ENCODE results near the gene MYORG. TPM values are rescaled to one million over a fixed set of nuclear protein-coding genes. Genes with fewer than 3 reads are reported as not detected.
A peak's percentile ranks its signal among the peaks of the same experiment; 100 is the strongest.

Gene MYORG
- total and polyA plus RNA-seq, 9 of the 15 experiments (the other 6 are each of a cell fraction or from before 2014, with no cell fraction given): 0.06 to 0.82 (median 0.18) TPM

DNA sequence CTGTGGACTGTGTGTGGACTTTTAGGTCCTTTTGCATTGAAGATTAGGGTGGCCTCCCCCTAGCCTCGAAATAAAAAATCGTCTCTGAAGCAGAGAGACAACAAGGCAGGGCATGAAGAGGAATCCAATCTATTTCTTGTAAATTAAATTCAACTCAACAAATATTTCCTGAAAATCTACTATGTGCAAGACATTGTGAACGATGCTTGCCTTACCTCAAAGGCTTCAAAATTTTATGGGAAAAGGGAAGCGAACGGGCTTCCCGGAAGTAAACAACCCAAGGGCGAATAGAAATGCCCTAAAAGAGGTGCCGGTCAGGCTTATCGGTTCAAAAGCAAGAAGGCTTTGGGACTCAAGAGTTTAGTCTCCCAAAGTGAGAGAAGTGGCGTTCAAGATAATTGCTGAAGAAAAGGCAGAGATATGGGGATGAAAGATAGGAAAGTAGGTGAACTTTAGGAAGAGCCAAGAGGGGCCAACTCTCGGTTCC, 48.2 kb downstream of the MYORG start (continued):
- TF ChIP-seq KLF6 (CRISPR knock-in tag; IDR thresholded peaks at IDR 0.05; ENCODE audit: borderline replicate concordance) (no peak), HSF4 (CRISPR knock-in tag; IDR thresholded peaks at IDR 0.05; ENCODE audit: borderline replicate concordance) (no peak), ZNF766 (CRISPR knock-in tag; conservative IDR thresholded peaks at IDR 0.05) (peak; percentile 42; the same call in 1 of the 2 replicates), RBM22 (IDR thresholded peaks at IDR 0.05; ENCODE audit: low read depth, low read length, poor library complexity, severe bottlenecking) (no peak), E2F4 (CRISPR knock-in tag; IDR thresholded peaks at IDR 0.05; ENCODE audit: low read depth) (no peak), NFXL1 (CRISPR knock-in tag; IDR thresholded peaks at IDR 0.05) (no peak), UBTF (IDR thresholded peaks at IDR 0.05; ENCODE audit: borderline replicate concordance in 1 of 2, low read depth in 2 of 2, low read length in 2 of 2) (no peak), HLTF (IDR thresholded peaks at IDR 0.05) (no peak), ZNF354B (CRISPR knock-in tag; IDR thresholded peaks at IDR 0.05) (no peak), PHTF2 (CRISPR knock-in tag; IDR thresholded peaks at IDR 0.05) (no peak), ZC3H8 (IDR thresholded peaks at IDR 0.05) (no peak), ZNF57 (CRISPR knock-in tag; IDR thresholded peaks at IDR 0.05) (no peak), ZNF41 (CRISPR knock-in tag; conservative IDR thresholded peaks at IDR 0.05) (no peak), MEF2A (IDR thresholded peaks at IDR 0.05; ENCODE audit: control insufficient read depth, low read depth, low read length) (no peak), SPI1 (IDR thresholded peaks at IDR 0.05; ENCODE audit: borderline replicate concordance, low read depth, low read length) (peak; percentile 6; the same call in 1 of the 2 replicates), PRDM10 (IDR thresholded peaks at IDR 0.05; ENCODE audit: partially characterized antibody) (peak; percentile 71), SMARCC2 (IDR thresholded peaks at IDR 0.05; ENCODE audit: low read depth) (no peak)

All from K562 (cell line).